NCI-H524 (cell line): ENCODE data around the gene ATG4B.
"Not testable (repeated sequence)": the region's sequence is repeated elsewhere in the genome, so short reads cannot be mapped to it uniquely, and the experiment has no call there.

Source experiments
- DNase-seq, 2 experiments: peaks; one replicate each; lab custom pipeline; 2025; lab: John Stamatoyannopoulos, UW

ATG4B gene

DNA sequence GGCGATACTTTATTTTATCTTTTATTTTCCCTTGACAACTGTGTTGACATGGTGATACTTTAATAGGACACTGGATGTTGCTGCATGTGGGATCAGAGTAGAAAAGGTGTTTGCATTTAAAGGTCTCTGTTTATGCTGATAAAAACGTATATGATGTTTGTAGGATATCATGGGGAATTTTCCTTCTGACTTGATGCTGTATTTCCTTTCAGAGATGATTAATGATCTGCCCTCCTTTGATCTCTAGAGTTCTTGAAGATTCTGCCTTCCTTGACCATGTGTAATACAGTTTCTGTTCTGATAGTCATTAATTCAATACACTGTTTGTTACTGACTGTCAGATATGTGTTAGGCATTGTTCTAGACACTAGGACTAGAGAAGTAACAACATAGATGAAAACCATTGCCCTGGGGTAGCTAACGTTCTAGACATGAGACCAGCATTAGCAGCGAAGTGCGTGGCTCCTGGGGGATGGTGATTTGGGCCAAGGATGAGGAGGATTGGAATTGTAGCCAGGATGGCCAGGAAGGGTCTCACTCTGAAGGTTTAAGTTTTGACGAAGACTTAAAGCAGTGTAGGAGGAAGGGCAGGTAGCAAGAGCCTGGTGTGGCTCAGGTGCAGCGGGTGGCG, 2.8 kb downstream of the ATG4B start:
- no peak for DNase-seq

DNA sequence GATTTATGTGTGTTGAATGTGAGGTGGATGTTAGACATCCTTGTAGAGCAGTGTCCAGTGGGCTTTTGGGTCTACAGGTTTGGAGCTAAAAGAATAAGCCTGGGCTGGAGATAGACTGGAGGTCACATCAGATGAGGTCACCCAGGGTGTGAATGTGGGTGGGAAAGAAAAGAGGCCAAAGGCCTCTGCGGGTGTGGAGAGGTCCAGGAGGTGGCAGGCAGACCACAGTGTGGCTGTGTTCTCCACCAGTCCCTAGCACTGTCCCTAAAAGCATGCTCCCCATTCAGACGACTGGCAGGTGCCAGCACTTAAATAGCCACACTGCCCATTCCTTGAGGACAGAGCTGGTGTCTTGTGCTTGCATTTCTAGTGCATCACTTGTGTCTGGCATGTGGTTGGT, 4.1 kb downstream of the ATG4B start:
- DNase-seq = no peak

DNA sequence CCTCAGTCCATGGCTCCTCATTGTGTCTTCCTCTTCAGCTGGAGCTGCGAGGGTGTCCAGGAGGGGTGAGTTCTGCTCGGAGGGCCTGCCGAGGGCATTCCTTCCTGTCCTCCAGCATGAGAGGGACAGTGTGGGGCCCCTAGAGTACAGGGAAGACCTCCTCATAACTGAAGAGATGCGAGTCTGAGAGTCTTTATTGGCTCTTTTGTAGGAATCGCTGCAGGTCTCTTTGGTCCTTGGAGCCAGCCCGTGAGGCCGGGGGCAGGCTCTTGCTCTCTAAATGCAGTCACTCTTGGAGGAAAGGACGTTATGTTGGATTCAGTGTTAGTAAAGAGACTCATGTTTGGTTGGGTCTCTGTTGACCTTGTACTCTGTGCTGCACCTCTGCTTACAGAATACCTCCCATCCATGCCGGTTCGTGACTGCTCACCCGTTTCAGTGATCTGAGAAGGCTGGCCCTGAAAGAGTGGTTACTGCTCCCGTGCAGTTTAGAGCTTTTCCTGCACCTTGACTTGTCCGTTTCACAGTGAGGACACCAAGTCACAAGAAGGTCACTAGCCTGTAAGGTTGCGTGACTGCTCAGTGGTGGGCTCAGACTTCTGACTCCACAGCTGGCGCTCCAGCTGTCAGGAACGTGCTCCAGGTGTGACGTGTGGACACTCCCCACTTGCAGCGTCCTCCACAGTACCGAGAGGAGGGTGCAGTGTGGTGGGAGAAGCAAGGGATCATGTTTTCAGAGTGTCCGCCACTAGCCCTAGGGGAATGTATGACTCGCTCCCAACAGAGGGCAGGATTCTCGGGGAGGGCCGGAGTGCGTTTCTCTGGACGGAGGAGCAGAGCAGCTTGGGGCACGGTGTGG, 7.8 kb downstream of the ATG4B start:
- no peak for DNase-seq

DNA sequence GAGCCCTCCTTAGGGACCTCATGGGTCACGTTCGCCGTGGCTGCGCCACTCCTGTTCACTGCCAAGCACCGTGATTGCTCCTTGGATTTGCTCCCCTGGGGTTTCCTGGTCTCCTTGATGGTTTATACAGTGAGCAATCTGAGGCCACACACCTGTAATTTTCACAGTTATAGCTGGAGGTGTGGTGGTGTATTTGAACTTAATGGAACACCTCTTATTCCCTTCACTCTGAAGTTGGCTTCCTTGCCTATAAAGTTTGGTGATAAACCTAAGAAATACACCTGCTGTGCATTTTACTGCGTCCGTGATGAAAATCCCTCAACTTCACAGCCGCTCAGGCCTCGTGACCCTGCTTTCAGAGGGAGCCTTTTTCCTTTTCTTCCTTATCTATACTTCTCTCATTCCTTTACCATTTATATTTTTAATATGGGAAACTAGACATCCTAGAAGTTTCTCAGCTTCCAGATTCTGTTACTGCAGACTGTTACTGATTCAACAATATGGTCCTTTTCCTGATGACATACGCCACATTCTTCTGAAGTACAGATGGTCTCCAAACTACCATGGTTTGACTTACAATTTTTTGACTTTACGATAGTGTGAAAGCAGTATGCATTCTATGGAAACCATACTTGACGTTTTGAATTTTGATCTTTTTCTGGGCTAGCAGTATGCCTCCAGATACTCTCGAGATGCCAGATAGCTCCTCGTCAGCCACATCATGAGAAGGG, 8.6 kb downstream of the ATG4B start:
- no peak for DNase-seq

DNA sequence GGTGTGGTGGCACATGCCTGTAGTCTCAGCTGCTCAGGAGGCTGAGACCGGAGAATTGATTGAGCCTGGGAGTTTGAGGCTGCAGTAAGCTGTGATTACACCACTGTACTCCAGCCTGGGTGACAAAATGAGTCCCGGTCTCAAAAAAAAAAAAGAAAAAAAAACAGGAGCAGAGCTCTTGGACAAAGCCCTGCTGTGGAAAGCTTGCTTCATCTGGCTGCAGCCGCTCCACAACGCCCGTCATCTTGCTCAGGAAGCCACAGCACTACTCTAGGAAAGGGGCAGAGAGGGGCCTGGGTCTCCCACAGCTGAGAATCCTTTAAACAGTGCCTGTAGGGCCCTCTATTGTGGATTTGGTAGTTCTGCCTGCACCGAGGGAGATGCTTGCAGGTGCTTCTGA, 11.0 kb downstream of the ATG4B start:
- no peak for DNase-seq

DNA sequence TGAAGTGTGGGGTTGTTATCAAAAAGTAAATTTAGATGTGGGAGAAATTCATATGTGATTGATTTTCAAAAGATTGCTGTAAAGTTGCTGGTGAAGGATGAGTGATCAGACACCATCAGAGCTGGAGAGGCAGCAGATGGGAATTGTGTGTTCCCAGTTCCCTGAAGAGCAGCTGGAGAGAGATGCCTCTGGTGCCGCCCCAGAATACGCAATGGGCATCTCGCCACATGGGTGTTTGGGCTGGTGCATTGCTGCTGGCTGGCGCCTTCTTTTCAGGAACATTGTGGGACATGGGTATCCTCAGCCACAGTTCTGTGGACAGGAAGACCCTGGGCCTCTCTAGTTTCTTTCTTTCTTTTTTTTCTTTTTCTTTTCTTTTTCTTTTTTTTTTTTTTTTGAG, 11.9 kb downstream of the ATG4B start:
- DNase-seq = peak; percentile 12 to 50

DNA sequence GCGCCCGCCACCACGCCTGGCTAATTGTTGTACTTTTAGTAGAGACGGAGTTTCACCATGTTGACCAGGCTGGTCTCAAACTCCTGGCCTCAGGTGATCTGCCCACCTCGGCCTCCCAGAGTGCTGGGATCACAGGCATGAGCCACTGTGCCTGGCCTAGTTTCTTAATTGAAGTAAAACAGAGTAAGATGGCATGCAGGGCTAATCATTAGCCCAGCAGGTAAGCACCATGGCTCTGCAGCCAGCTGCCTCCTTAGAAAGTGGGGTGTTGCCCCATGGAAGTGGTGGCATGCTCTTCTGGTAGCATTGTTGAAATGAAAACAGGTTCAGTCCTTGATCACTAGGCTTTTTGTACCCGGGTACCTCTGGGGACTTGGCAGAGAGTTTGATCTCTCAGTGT, 12.4 kb downstream of the ATG4B start:
- no peak for DNase-seq

DNA sequence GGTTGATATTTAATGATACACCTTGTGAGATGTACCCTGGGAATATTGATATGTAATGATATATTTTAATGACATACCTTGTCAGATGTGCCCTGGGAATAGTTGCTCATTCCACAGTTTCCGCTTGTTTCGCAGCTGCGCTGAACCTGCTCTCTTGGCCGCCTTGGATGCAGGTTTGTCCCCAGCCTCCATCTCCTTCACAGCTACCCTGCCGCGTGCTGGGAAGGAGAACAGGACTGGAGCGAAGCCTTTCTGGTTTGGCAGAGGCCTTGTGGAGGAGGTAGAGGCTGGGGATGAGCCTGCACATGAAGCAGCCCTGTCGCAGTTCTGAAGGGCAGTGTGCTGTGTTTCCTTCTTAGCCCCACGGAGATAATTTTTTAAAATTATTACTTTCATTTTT, 14.6 kb downstream of the ATG4B start:
- DNase-seq = no peak

DNA sequence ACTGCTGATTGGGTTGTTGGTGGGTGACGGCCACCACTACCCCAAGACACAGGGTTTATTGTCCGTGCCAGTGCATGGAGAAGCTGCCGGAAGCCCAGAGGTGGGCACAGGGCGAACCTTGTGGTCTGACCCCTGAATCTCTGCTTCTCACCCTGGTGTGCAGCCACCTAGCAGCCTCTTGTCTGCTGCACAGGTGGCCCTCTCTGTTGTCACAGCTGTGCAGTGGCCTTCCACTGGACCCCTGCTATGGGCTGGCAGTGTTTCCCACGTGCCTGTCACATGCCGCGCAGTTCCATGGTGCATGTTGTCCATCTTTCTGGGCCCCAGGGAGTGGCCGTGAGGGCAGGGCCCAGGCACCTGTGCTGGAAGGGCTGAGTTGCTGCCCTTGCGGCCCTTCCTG, 15.2 kb downstream of the ATG4B start:
- no peak for DNase-seq

DNA sequence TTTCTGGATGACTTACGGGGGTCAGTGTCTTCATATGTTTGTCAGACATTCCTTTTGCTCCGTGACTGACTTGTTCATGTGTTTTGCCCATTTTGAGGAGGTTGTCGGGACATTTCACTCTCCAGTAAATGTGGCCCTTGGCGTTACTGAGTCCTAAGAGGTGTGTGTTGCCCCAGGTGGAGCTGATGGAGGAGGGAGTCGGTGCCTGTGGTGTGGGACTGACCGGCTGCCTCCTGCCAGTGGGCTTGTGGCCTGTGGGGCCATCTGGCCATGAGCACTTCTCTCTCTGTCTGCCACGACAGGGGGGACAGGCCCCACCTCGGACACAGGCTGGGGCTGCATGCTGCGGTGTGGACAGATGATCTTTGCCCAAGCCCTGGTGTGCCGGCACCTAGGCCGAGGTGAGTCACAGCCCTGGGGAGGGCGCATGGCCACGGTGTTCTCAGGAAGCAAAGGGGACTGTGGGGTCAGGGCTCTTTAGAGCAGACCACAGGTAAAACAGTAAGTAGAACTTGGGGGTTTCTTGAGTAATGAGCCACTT, 15.8 kb downstream of the ATG4B start:
- no peak for DNase-seq

DNA sequence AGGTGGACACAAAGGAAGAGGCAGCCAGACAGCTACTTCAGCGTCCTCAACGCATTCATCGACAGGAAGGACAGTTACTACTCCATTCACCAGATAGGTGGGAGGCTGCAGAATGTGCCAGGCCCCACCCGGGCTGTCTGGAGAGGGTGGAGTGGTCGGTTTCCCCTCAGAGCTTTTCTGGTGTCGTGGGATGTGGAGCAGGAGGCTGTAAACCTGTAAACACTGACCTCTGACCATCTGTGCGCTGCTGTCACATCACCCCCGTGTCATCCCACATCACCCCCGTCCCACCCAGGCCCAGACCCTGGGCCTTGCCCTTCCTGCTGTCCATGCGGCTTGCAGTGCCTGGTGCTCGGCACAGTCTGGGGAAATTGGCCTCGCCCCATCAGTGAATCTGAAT, 17.1 kb downstream of the ATG4B start:
- DNase-seq = no peak

DNA sequence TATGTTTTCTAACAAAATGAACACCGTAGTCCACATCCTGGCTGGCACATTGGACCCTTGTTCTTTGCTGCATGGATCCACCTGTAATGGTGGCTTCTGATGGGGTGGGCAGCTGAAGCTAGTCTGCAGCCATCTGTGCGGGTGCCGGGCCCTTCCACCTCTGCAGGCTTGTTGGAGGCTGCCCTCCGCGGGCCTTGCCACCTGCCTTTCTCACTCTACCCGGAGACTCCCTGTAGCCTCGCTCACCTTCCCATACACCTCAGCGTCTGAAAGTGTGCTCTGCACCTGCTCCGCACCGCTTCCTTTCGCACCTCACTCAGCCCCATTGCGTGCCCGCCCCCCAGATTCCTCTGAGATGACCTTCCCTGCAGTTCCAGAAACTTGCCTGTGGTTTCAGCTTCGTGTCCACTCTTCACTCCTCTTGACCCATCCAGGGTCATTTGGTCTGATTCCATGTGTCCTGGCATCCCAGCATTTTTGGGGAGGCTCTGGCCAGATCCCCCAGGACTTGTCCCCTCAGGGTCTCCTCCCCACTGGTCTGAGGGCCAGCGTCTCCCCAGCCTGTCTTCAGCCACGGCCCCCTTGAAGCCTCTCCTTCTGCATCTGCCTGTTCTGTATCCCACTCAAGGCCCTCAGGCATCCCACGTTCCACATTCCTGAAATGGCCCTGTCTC, 18.2 kb downstream of the ATG4B start:
- DNase-seq = no peak

DNA sequence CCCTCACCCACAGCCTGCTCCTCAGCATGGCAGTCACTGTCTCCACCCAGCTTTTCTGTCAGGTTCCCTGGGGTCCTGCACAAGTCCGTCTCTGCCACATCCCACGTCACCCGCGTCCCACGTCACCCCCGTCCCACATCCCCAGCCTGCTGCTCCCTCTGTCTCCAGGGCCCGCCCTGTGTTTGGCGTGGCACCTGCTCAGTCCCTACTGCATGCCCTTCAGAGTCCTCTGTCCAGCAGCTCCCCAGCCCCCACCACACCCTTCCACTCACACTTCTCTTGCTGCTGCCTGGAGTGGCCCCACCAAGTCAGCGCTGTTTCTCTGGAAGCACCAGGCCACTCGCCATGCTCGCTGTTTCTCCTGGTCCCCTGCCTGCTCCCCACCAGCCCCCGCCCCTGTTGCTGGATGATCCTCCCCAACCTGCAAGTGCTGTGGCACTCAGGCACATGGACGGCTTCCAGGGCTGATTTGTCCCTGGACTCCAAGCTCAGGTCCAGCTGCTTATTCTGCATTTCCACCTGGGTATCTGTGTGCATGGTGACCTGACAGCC, 18.8 kb downstream of the ATG4B start:
- DNase-seq = no peak

DNA sequence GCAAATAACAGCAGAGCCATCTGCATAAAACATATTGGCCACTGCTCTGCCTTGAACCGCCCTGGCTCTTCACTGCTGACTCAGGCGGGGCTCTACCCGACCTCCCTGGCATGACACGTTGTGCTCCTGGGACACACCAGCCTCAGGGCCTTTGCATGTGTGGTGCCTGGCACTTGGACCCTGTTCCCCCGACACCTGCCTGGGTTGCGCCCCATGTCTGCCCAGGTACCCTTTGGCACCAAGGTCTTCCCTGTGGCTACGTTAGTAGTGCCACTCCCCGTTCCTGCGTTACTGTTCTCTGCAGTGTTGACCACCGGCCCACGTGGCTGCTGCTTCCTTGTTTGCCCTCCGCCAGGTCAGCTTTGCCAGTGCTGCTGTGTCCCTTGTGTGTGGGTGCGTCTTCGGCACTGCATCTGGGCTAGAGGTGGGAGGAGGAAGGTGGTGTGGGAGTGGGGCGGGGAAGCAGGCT, 20.3 kb downstream of the ATG4B start:
- DNase-seq = no peak

DNA sequence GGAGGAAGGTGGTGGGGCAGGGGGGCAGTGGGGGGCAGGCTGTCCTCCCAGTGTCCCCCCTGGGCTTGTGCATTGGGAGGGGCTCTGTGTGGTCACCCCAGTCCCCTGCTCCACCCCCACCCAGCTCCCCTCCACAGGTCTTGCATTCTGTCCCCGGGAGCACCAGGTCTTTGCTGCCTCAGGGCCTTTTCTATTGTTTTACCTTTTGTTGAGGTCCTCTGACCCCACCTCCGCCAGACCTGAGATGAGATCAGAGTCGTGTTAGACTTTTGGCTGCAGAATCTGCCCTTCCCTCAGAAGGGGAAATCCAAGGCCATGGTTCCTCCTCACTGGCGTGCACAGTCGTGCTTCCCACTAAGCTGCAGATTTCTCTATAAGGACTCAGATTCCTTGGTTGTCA, 20.8 kb downstream of the ATG4B start:
- DNase-seq = no peak

DNA sequence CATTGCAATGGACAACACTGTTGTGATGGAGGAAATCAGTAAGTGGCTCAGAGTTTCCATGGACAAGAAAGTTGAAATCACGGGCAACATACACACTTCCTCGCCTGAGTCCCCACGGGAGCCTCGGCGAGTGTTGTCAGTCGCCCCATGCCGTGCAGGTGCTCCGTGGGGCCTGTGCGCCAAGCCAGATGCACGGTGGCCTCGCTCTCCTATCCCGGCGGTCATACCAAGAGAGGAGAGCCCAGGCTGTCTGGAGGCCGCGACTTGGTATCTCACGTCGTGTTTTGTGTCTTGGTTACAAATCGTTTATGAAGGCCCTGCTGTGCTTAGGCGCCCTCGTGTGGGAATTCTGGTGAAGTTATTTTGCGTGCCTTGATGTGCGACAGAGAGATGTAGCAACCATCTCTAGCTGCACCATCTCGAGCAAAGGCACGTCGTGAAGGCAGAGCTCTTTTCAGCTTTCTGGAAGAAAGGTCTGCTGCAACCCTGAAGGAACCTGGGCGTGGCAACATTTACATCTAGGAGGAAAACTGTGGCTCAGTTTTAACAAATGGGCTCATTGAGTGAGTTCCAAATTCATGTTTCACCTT, 21.8 kb downstream of the ATG4B start:
- peak; percentile 30 to 60 for DNase-seq

DNA sequence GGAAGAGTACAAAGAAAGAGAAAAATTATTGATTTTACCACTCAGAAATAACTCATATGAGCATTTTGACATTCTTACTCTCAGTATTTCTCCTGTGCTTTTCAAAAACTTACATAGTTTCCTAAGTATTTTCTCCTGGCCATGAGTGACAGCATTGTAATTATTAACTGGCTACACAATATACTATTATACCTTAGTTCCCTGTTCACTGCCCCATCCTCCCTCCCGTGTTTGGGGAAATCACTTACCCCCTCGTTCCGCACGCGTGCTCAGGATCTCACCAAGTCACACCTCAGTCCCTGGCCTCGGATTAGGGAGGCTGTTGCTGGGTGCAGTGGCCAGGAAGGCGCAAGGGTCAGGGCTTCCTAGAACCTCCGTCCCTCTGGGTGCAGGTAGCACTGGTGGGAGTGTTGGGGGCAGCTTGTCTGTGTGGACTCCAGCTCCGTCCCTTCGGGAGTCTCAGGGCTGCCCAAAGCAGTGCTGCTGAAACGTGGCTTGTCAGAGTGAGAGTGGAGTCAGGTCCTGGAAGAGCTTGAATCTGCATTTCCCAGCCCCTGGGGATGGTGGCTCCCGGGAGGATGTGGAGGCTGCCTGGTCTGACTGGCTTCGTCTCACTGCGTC, 23.2 kb downstream of the ATG4B start:
- no peak for DNase-seq

DNA sequence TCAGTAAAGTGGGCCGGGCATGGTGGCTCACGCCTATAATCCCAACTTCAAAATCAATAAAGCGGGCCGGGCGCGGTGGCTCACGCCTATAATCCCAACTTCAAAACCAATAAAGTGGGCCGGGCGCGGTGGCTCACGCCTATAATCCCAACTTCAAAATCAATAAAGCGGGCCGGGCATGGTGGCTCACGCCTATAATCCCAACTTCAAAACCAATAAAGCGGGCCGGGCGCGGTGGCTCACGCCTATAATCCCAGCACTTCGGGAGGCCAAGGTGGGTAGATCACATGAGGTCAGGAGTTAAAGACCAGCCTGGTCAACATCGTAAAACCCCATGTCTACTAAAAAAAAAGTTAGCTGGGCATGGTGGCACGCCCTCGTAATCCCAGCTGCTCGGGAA, 25.2 kb downstream of the ATG4B start:
- DNase-seq = not testable (repeated sequence)

DNA sequence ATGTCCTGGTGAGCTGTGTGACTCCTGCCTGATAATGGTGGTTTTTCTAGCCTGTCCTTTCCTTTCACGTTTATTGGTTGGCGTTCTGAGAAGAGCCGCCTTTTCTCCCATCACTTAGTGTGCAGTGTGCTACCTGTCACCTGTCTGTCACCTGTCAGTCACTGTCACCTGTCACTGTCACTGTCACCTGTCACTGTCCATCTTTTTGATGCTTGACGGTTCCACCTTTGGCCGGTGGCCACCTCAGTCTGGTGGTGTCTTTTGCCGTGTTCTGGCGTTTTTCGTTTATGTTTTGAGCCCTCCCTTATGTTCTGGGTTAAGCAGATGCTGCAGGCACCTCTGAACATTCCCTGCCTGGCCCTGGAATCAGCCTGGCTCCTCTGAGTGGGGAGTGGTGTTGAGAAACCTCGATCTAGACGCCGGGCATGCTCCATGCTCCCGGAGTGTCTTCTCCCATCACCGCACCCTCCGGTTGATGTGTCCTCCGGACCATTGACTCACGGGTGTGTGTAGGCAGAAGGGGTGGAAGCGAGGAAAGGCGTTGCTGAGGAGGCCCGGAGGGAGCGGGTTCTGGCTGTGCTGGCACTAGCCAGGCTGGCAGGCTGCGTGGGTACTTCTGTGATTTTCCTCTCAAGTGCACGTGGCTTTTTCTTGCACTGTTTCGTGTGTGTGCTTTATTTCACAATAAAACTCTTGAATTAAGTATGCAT, 28.4 kb downstream of the ATG4B start:
- no peak for DNase-seq
